ENCODE results near the gene RASD1. TPM values are rescaled to one million over a fixed set of nuclear protein-coding genes. Genes with fewer than 3 reads are reported as not detected.

The RASD1 gene
- total RNA-seq, 6 experiments from 2014 or later: 1.0 to 230 (median 101) TPM

- Histone ChIP-seq H3K4me3 (no peak overlapping the region), H3K27me3 (no peaks in the 10 kb centered on the region), H3K4me1 (peaks cover 0 to 18% (median 3%) of the 10 kb centered on the region in 4 donors), H3K9me3 (no peaks in the 10 kb centered on the region), H3K27ac (no peak overlapping the region), H3K36me3 (peaks cover 0 to 8% (median under 1%) of the 10 kb centered on the region in 4 donors)
- intact Hi-C loops (cut with DNase I): loop anchor here in 1 of 2 donors (10.0 kb wide), 1 partner anchor 125 kb away; no protein-coding TSS in a partner anchor
- no peak for DNase-seq
- 92% methylated on average over 2 of the region's 10 CpGs for WGBS (ENCODE audit: insufficient coverage, low coverage, low lambda C conversion rate, missing lambda C conversion rate)
- TF ChIP-seq POLR2A (IDR thresholded peaks at IDR 0.05) (no peak), CTCF (IDR thresholded peaks at IDR 0.05) (no peak)
- no peak for ATAC-seq
Measured at GRCh38 chr17:17519886-17520285, 23.7 kb upstream of the RASD1 start.

GRCh38 chr17:17518951-17519350 is 22.8 kb upstream of the RASD1 start:
- ATAC-seq: no peak
- no peak overlapping the region for H3K27ac ChIP-seq
- H3K4me1 ChIP-seq: peaks cover 0 to 13% (median 3%) of the 10 kb centered on the region in 4 donors
- no peak for DNase-seq
- no peaks in the 10 kb centered on the region for H3K27me3 ChIP-seq
- H3K4me3 ChIP-seq: no peak overlapping the region
- 88% methylated on average over 1 of the region's 5 CpGs for WGBS (ENCODE audit: insufficient coverage, low coverage, low lambda C conversion rate, missing lambda C conversion rate)
- intact Hi-C loops (cut with DNase I): loop anchor here in 1 of 2 donors (10.0 kb wide), 1 partner anchor 126 kb away; no protein-coding TSS in a partner anchor
- no peaks in the 10 kb centered on the region for H3K9me3 ChIP-seq
- TF ChIP-seq CTCF (IDR thresholded peaks at IDR 0.05) (no peak), POLR2A (IDR thresholded peaks at IDR 0.05) (no peak)
- peaks cover 0 to 8% (median under 1%) of the 10 kb centered on the region in 4 donors for H3K36me3 ChIP-seq

DNA sequence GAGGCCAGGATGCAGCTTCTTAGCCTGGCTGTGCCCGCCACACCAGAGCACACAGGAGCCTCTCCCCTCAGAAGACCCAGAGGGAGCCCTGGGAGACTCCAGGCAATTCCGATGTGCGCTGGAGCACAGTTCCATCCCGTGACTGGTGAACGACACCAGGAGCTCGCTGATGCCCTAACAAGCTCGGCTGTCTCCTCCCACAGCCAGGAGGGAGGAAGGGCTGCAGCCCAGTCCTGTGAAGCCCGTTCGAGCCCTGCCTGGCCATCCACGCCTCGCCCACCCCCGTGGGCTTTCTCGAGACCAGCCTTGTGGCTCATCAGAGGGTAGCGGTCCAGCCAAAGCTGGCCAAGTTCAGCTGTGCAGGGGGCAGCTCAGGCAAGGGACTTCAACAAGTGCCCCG is 21.8 kb upstream of the RASD1 start:
- H3K27me3 ChIP-seq: no peaks in the 10 kb centered on the region
- TF ChIP-seq CTCF (IDR thresholded peaks at IDR 0.05): no peak
- TF ChIP-seq POLR2A (IDR thresholded peaks at IDR 0.05): no peak
- H3K4me1 ChIP-seq: peaks cover 0 to 4% (median 0%) of the 10 kb centered on the region in 4 donors
- intact Hi-C loops (cut with DNase I): loop anchor here in 1 of 2 donors (10.0 kb wide), 1 partner anchor 127 kb away; no protein-coding TSS in a partner anchor
- no peak for ATAC-seq
- H3K27ac ChIP-seq: no peak overlapping the region
- peaks cover 0 to 8% (median under 1%) of the 10 kb centered on the region in 4 donors for H3K36me3 ChIP-seq
- DNase-seq: peak in 1 of 3 donors; percentile 10
- no CpG with 5 or more reads among the region's 15 CpGs for WGBS (ENCODE audit: insufficient coverage, low coverage, low lambda C conversion rate, missing lambda C conversion rate)
- H3K9me3 ChIP-seq: no peaks in the 10 kb centered on the region
- H3K4me3 ChIP-seq: no peak overlapping the region

- no peaks in the 10 kb centered on the region for H3K27me3 ChIP-seq
- intact Hi-C loops (cut with DNase I): loop anchor here in 1 of 2 donors (10.0 kb wide), 1 partner anchor 128 kb away; no protein-coding TSS in a partner anchor
- H3K9me3 ChIP-seq: no peaks in the 10 kb centered on the region
- no peak overlapping the region for H3K4me3 ChIP-seq
- DNase-seq: no peak
- ATAC-seq: no peak
- 97% methylated on average over 6 of the region's 14 CpGs for WGBS (ENCODE audit: insufficient coverage, low coverage, low lambda C conversion rate, missing lambda C conversion rate)
- no peaks in the 10 kb centered on the region for H3K4me1 ChIP-seq
- H3K27ac ChIP-seq: no peak overlapping the region
- TF ChIP-seq POLR2A (IDR thresholded peaks at IDR 0.05): no peak
- no peak for TF ChIP-seq CTCF (IDR thresholded peaks at IDR 0.05)
- peaks cover 0 to 8% (median under 1%) of the 10 kb centered on the region in 4 donors for H3K36me3 ChIP-seq
Measured at GRCh38 chr17:17516941-17517720, 20.9 kb upstream of the RASD1 start.
